ENCODE measurements around the gene RLN2.

RLN2 gene

GRCh38 chr9:5265939-5266338 is 38.6 kb downstream of the RLN2 start:
- no peak for DNase-seq

GRCh38 chr9:5264219-5264595 is 40.3 kb downstream of the RLN2 start:
- DNase-seq: no peak

GRCh38 chr9:5263351-5264218 is 40.9 kb downstream of the RLN2 start:
- DNase-seq: no peak

All from activated effector memory CD4-positive, alpha-beta T cell treated with anti-CD3 and anti-CD28 coated beads, Interleukin-2, amount 50 U/mL, for 16 hours (primary cell).